ENCODE measurements around the gene WASF3. TPM values are rescaled to one million over a fixed set of nuclear protein-coding genes. Genes with fewer than 3 reads are reported as not detected.

Gene WASF3
- total and polyA plus RNA-seq, 2 experiments from 2014 or later: 9.9 to 20.7 TPM

DNA sequence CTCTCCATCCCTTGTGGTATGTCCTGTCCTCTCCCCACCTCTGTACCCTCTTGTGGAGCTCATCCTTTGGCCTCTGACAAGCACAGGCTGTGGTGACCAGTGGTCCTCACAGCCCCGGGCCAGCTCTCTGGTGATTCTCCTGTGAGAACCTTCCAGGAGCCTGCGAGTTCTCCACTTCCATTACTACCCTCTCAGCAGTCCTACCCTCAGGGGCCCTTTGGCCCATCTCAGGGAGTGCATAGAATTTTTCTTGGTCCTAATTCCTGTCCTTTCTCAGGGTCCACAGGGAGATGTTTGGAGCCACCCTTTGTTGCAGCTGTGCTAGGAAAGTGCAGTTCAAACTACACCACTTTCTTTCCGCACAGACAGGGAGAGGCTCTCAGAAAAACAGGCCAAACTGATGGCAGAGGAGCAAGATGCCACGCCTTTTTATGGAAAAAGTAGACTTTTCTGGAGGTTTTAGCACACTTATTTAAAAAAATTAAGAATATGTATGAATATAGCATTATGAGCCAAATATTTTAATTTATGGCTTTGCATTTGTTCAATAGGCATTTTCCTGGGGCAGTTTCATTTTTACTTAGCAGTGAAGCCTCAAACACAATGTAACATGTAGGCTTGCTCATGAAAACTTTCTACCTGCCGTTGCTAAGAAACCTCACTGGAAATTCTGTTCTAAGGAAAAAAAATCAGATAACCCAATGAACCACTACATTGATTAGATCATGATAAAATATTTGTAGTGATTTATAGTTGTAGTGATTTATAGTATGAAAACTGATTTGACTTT is 111.1 kb downstream of the WASF3 start (continued):
- TF ChIP-seq, protein P1, sequence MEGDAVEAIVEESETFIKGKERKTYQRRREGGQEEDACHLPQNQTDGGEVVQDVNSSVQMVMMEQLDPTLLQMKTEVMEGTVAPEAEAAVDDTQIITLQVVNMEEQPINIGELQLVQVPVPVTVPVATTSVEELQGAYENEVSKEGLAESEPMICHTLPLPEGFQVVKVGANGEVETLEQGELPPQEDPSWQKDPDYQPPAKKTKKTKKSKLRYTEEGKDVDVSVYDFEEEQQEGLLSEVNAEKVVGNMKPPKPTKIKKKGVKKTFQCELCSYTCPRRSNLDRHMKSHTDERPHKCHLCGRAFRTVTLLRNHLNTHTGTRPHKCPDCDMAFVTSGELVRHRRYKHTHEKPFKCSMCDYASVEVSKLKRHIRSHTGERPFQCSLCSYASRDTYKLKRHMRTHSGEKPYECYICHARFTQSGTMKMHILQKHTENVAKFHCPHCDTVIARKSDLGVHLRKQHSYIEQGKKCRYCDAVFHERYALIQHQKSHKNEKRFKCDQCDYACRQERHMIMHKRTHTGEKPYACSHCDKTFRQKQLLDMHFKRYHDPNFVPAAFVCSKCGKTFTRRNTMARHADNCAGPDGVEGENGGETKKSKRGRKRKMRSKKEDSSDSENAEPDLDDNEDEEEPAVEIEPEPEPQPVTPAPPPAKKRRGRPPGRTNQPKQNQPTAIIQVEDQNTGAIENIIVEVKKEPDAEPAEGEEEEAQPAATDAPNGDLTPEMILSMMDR (conservative IDR thresholded peaks at IDR 0.05; ENCODE audit: low read depth in 2 of 2): no peak
- TF ChIP-seq NANOG (IDR thresholded peaks at IDR 0.05; ENCODE audit: borderline replicate concordance): no peak
- TF ChIP-seq STAT1 (IDR thresholded peaks at IDR 0.05; ENCODE audit: unreplicated experiment): no peak
- TF ChIP-seq EZH2 (IDR thresholded peaks at IDR 0.05; ENCODE audit: low read depth, unreplicated experiment): no peak
- TF ChIP-seq ZNF331 (CRISPR knock-in tag; IDR thresholded peaks at IDR 0.05; ENCODE audit: low read depth): no peak
- no peak for TF ChIP-seq EZH2phosphoT487 (IDR thresholded peaks at IDR 0.05; ENCODE audit: unreplicated experiment)

DNA sequence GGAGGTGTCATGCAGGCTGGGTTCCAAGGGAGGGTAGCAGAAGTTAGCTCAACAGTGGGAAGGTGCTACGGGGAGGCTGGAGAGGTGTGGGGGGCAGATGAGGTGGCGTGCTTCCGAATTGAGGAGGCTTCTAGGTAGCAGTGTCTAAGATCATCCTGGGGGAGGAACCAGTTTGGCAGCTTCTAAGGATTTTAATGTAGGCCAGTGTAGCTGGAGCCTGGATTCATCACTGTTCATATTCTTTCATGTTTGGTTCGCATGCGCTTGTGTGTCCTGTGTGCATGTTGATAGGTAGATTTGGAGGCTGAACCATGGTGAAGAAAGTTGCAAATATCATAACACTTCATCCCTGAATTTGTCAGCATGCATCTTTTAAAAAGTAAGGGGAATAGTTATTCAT is 116.4 kb downstream of the WASF3 start:
- H4K20me1 ChIP-seq (replicated peaks; ENCODE audit: insufficient read depth): no peaks in the 10 kb centered on the region
- peaks cover 4% of the 10 kb centered on the region for H3K27me3 Mint-ChIP-seq (ENCODE audit: insufficient read depth, low read depth, poor library complexity)
- no peaks in the 10 kb centered on the region for H3K27me3 ChIP-seq (ENCODE audit: insufficient read depth)
- no peaks in the 10 kb centered on the region for H3K4me1 ChIP-seq (ENCODE audit: insufficient read depth)
- H3K4me3 Mint-ChIP-seq: no peak overlapping the region
- ATAC-seq: no peak
- H3K4me3 ChIP-seq: no peak overlapping the region
- no peaks in the 10 kb centered on the region for H3K9me3 Mint-ChIP-seq
- no peak for TF ChIP-seq NANOG (IDR thresholded peaks at IDR 0.05; ENCODE audit: borderline replicate concordance)
- TF ChIP-seq STAT1 (IDR thresholded peaks at IDR 0.05; ENCODE audit: unreplicated experiment): no peak
- TF ChIP-seq, protein P2, sequence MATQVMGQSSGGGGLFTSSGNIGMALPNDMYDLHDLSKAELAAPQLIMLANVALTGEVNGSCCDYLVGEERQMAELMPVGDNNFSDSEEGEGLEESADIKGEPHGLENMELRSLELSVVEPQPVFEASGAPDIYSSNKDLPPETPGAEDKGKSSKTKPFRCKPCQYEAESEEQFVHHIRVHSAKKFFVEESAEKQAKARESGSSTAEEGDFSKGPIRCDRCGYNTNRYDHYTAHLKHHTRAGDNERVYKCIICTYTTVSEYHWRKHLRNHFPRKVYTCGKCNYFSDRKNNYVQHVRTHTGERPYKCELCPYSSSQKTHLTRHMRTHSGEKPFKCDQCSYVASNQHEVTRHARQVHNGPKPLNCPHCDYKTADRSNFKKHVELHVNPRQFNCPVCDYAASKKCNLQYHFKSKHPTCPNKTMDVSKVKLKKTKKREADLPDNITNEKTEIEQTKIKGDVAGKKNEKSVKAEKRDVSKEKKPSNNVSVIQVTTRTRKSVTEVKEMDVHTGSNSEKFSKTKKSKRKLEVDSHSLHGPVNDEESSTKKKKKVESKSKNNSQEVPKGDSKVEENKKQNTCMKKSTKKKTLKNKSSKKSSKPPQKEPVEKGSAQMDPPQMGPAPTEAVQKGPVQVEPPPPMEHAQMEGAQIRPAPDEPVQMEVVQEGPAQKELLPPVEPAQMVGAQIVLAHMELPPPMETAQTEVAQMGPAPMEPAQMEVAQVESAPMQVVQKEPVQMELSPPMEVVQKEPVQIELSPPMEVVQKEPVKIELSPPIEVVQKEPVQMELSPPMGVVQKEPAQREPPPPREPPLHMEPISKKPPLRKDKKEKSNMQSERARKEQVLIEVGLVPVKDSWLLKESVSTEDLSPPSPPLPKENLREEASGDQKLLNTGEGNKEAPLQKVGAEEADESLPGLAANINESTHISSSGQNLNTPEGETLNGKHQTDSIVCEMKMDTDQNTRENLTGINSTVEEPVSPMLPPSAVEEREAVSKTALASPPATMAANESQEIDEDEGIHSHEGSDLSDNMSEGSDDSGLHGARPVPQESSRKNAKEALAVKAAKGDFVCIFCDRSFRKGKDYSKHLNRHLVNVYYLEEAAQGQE (IDR thresholded peaks at IDR 0.05; ENCODE audit: unreplicated experiment): no peak
- TF ChIP-seq, protein P1 (conservative IDR thresholded peaks at IDR 0.05; ENCODE audit: low read depth in 2 of 2): no peak
- TF ChIP-seq EZH2 (IDR thresholded peaks at IDR 0.05; ENCODE audit: low read depth, unreplicated experiment): no peak
- H3K36me3 ChIP-seq (ENCODE audit: insufficient read depth): no peaks in the 10 kb centered on the region
- no peak overlapping the region for H2AFZ ChIP-seq
- no peak overlapping the region for H3K4me2 ChIP-seq
- H3K27ac ChIP-seq (ENCODE audit: low read depth): no peak overlapping the region
- DNase-seq (ENCODE audit: low spot score): no peak
- H3K36me3 Mint-ChIP-seq (ENCODE audit: low read depth): peaks cover 9% of the 10 kb centered on the region; the same call in 2 of the 3 replicates
- no peaks in the 10 kb centered on the region for H3K9me2 ChIP-seq (ENCODE audit: insufficient read depth)
- H3K4me1 Mint-ChIP-seq: peaks cover 16% of the 10 kb centered on the region
- no peaks in the 10 kb centered on the region for H3F3A ChIP-seq (replicated peaks; ENCODE audit: low read depth)
- no peaks in the 10 kb centered on the region for H3K79me2 ChIP-seq (replicated peaks; ENCODE audit: insufficient read depth)
- H3K27ac Mint-ChIP-seq: no peak overlapping the region; the same call in 1 of the 2 replicates

Data from GM23338 (cell line).